HAP-1 (cell line): ENCODE results near the gene PRCD.
"Not testable (repeated sequence)": the region's sequence is repeated elsewhere in the genome, so short reads cannot be mapped to it uniquely, and the experiment has no call there.

Experiments
- DNase-seq, 2 experiments: peaks; one replicate each; pipeline ENCODE4 v3.0.0-alpha.2; 2016 to 2020; ENCODE audit warnings: low spot score in 2 of 2
- H3K27me3 ChIP-seq: fragments of 250-450 bp; sonication (Bioruptor Pico); 2 replicates; pipeline ENCODE4 v1.5.1; 2020; ENCODE audit warnings: low read depth, mild to moderate bottlenecking, moderate library complexity
- H3K36me3 ChIP-seq: fragments of 250-450 bp; sonication (Bioruptor Pico); replicated peaks from 2 replicates; pipeline ENCODE4 v1.5.1; 2020; ENCODE audit warnings: mild to moderate bottlenecking
- H3K4me1 ChIP-seq: fragments of 250-450 bp; sonication (Bioruptor Pico); 2 replicates; pipeline ENCODE4 v1.5.1; 2020; ENCODE audit warnings: mild to moderate bottlenecking
- H3K4me3 ChIP-seq: fragments of 250-450 bp; sonication (Bioruptor Pico); 2 replicates; pipeline ENCODE4 v1.5.1; 2020; ENCODE audit warnings: mild to moderate bottlenecking, moderate library complexity
- H3K9me3 ChIP-seq: fragments of 250-450 bp; sonication (Bioruptor Pico); 2 replicates; pipeline ENCODE4 v1.5.1; 2020; ENCODE audit warnings: mild to moderate bottlenecking, moderate library complexity
- in situ Hi-C: fragments of 300-500 bp; cut with MboI; formaldehyde crosslinking; loops from 3 replicates; pipeline ENCODE4 v1.14.3; 2020; ENCODE audit warnings: low sequenced_read_pairs, inconsistent platforms, mixed read lengths

PRCD gene

GRCh38 chr17:76500074-76500746 lies 39.6 kb upstream of the PRCD start:
- Histone ChIP-seq H3K4me1 (peaks cover 8% of the 10 kb centered on the region), H3K36me3 (no peaks in the 10 kb centered on the region), H3K4me3 (peak overlapping the region; percentile 67), H3K27me3 (no peaks in the 10 kb centered on the region), H3K9me3 (no peaks in the 10 kb centered on the region)
- in situ Hi-C loops, result no loop called here
- DNase-seq, result peak; percentile 23 to 75

GRCh38 chr17:76500747-76501017 lies 39.2 kb upstream of the PRCD start:
- in situ Hi-C loops, result no loop called here
- H3K36me3 ChIP-seq, result no peaks in the 10 kb centered on the region
- H3K9me3 ChIP-seq, result no peaks in the 10 kb centered on the region
- peaks cover 8% of the 10 kb centered on the region for H3K4me1 ChIP-seq
- DNase-seq, result peak in 1 of 2 experiments; percentile 38
- H3K4me3 ChIP-seq, result peak overlapping the region; percentile 67
- H3K27me3 ChIP-seq, result no peaks in the 10 kb centered on the region

GRCh38 chr17:76501018-76501826 lies 38.6 kb upstream of the PRCD start, which contains the start of gene RHBDF2:
Gene RHBDF2 (minus strand): TSS chr17:76501423. CDS start chr17:76481524, 19,899 bp downstream.
- DNase-seq, result peak; percentile 81 to 95
- H3K4me3 ChIP-seq, result peak within 1 kb of the TSS; percentile 67
- H3K27me3 ChIP-seq, result no peaks in the 10 kb centered on the region
- H3K4me1 ChIP-seq, result peaks cover 8% of the 10 kb centered on the region
- in situ Hi-C loops, result no loop called here
- H3K36me3 ChIP-seq, result no peaks in the 10 kb centered on the region
- H3K9me3 ChIP-seq, result no peaks in the 10 kb centered on the region

- Histone ChIP-seq H3K36me3 (no peaks in the 10 kb centered on the region), H3K27me3 (no peaks in the 10 kb centered on the region), H3K4me1 (peaks cover 8% of the 10 kb centered on the region), H3K9me3 (no peaks in the 10 kb centered on the region), H3K4me3 (peak overlapping the region; percentile 67)
- no peak for DNase-seq
- in situ Hi-C loops, result no loop called here
Measured at GRCh38 chr17:76501827-76502307, 38.0 kb upstream of the PRCD start.

GRCh38 chr17:76502341-76503211 lies 37.3 kb upstream of the PRCD start:
- Histone ChIP-seq H3K9me3 (no peaks in the 10 kb centered on the region), H3K36me3 (no peaks in the 10 kb centered on the region), H3K27me3 (no peaks in the 10 kb centered on the region), H3K4me1 (peaks cover 8% of the 10 kb centered on the region), H3K4me3 (no peak overlapping the region)
- no peak for DNase-seq
- in situ Hi-C loops, result no loop called here

GRCh38 chr17:76504117-76504516 lies 35.7 kb upstream of the PRCD start:
- in situ Hi-C loops, result no loop called here
- DNase-seq, result no peak
- Histone ChIP-seq H3K4me1 (peaks cover 8% of the 10 kb centered on the region), H3K36me3 (no peaks in the 10 kb centered on the region), H3K27me3 (no peaks in the 10 kb centered on the region), H3K9me3 (no peaks in the 10 kb centered on the region), H3K4me3 (no peak overlapping the region)

- peak; percentile 68 to 90 for DNase-seq
- Histone ChIP-seq H3K9me3 (no peaks in the 10 kb centered on the region), H3K36me3 (no peaks in the 10 kb centered on the region), H3K4me3 (no peak overlapping the region), H3K4me1 (peaks cover 1% of the 10 kb centered on the region), H3K27me3 (no peaks in the 10 kb centered on the region)
- in situ Hi-C loops, result loop anchor here (5.0 kb wide), 3 partner anchors 39 to 214 kb away; partner anchors contain the start of gene AANAT
Measured at GRCh38 chr17:76506408-76507345, 33.2 kb upstream of the PRCD start.

GRCh38 chr17:76508472-76509063 lies 31.3 kb upstream of the PRCD start:
- DNase-seq, H3K4me1 ChIP-seq, H3K36me3 ChIP-seq, H3K27me3 ChIP-seq, H3K4me3 ChIP-seq, H3K9me3 ChIP-seq: not testable (repeated sequence)
- in situ Hi-C loops, result loop anchor here (5.0 kb wide), 3 partner anchors 41 to 216 kb away; partner anchors contain the start of gene AANAT

GRCh38 chr17:76510831-76511244 lies 29.0 kb upstream of the PRCD start:
- H3K4me3 ChIP-seq, result no peak overlapping the region
- in situ Hi-C loops, result no loop called here
- no peak for DNase-seq
- H3K9me3 ChIP-seq, result no peaks in the 10 kb centered on the region
- no peaks in the 10 kb centered on the region for H3K36me3 ChIP-seq
- H3K27me3 ChIP-seq, result no peaks in the 10 kb centered on the region
- no peaks in the 10 kb centered on the region for H3K4me1 ChIP-seq

GRCh38 chr17:76511668-76512365 lies 28.0 kb upstream of the PRCD start:
- H3K4me1 ChIP-seq, result no peaks in the 10 kb centered on the region
- in situ Hi-C loops, result no loop called here
- DNase-seq, result no peak
- H3K36me3 ChIP-seq, result no peaks in the 10 kb centered on the region
- no peaks in the 10 kb centered on the region for H3K9me3 ChIP-seq
- H3K27me3 ChIP-seq, result no peaks in the 10 kb centered on the region
- no peak overlapping the region for H3K4me3 ChIP-seq

- H3K4me1 ChIP-seq, result no peaks in the 10 kb centered on the region
- in situ Hi-C loops, result no loop called here
- no peaks in the 10 kb centered on the region for H3K36me3 ChIP-seq
- no peaks in the 10 kb centered on the region for H3K9me3 ChIP-seq
- H3K27me3 ChIP-seq, result no peaks in the 10 kb centered on the region
- no peak overlapping the region for H3K4me3 ChIP-seq
- no peak for DNase-seq
Measured at GRCh38 chr17:76512366-76513305, 27.2 kb upstream of the PRCD start.
